Measurements from ENCODE around the gene SOX10. TPM values are rescaled to one million over a fixed set of nuclear protein-coding genes. Genes with fewer than 3 reads are reported as not detected.

SOX10 gene
- total and polyA plus RNA-seq, 2 of the 4 experiments (the other 2 are of a cell fraction) = not detected

GRCh38 chr22:37954686-37955085 lies 29.7 kb downstream of the SOX10 start:
- no peak overlapping the region for H4K5ac ChIP-seq (ENCODE audit: low read depth, low read length)
- no peaks in the 10 kb centered on the region; the same call in 1 of the 2 replicates for H4K20me1 ChIP-seq (ENCODE audit: insufficient read depth, low read length)
- no peak for DNase-seq
- H3K79me1 ChIP-seq (ENCODE audit: low read depth in 1 of 2, low read length in 2 of 2) = peaks cover 22 to 37% of the 10 kb centered on the region in 2 experiments
- H3K36me3 ChIP-seq (ENCODE audit: control insufficient read depth, insufficient read depth, low read length) = peaks cover 24% of the 10 kb centered on the region
- ChIA-PET CTCF (no interaction called here), POLR2A (ENCODE audit: unreplicated experiment) (interaction anchor here (0.6 kb wide), 1 partner anchor 48 kb away, joined by 14 read pairs; no protein-coding TSS in a partner anchor)
- intact Hi-C loops (cut with micrococcal nuclease) (no loop called here), dilution Hi-C loops (cut with HindIII; ENCODE audit: low sequenced_read_pairs, unreplicated experiment) (no loop called here), in situ Hi-C loops (cut with MboI; ENCODE audit: low sequenced_read_pairs) (no loop called here)
- H3K4me2 ChIP-seq (ENCODE audit: low read depth, low read length) = peak overlapping the region; percentile 92
- H3K18ac ChIP-seq (ENCODE audit: low read depth, low read length) = no peak overlapping the region
- no peak for TF ChIP-seq NFE2L2 (IDR thresholded peaks at IDR 0.05; ENCODE audit: low read depth, low read length)
- no peak for TF ChIP-seq CEBPB (IDR thresholded peaks at IDR 0.05; ENCODE audit: low read depth, low read length)
- H3K23ac ChIP-seq (ENCODE audit: low read depth, low read length) = 0 out of 2 replicates have a peak overlapping the region, but pooled peaks have one; percentile 31
- no peak overlapping the region for H4K91ac ChIP-seq (ENCODE audit: insufficient read depth, low read depth, low read length)
- BruUV-seq (replicated peaks) = no TSS peak
- H3K27me3 ChIP-seq (ENCODE audit: control insufficient read depth, insufficient read depth, low read length) = no peaks in the 10 kb centered on the region
- WGBS, 2 experiments (ENCODE audit: extremely low coverage in 2 of 2, insufficient read length in 1 of 2) = 74% methylated on average over 2 of the region's 4 CpGs; no CpG with 5 or more reads in 1 of the 2 experiments
- H3K4me3 ChIP-seq (ENCODE audit: insufficient read depth, low read depth, low read length) = no peak overlapping the region
- no peak overlapping the region for H2AFZ ChIP-seq (replicated peaks; ENCODE audit: low read length, poor library complexity)
- H3K27ac ChIP-seq (ENCODE audit: insufficient read depth, low read length) = no peak overlapping the region
- no peak overlapping the region for H2BK120ac ChIP-seq (ENCODE audit: low read depth, low read length)
- no peak for ATAC-seq (ENCODE audit: low read depth)
- no peak overlapping the region for H3K4ac ChIP-seq (ENCODE audit: low read depth, low read length)
- no peaks in the 10 kb centered on the region for H3K9me3 ChIP-seq (ENCODE audit: control insufficient read depth, insufficient read depth, low read length)
- H3K9ac ChIP-seq (ENCODE audit: low read depth, low read length) = no peak overlapping the region
- no peak overlapping the region for H4K8ac ChIP-seq (ENCODE audit: low read depth in 2 of 2, low read length in 2 of 2)
- H2BK15ac ChIP-seq (ENCODE audit: low read depth, low read length) = no peak overlapping the region
- H2AK5ac ChIP-seq (ENCODE audit: low read depth, low read length) = no peak overlapping the region
- H2AK9ac ChIP-seq (replicated peaks; ENCODE audit: low read depth, low read length, poor library complexity) = no peak overlapping the region
- H3K14ac ChIP-seq (replicated peaks; ENCODE audit: low read depth, low read length) = no peak overlapping the region
- H2BK5ac ChIP-seq (ENCODE audit: low read depth, low read length, poor library complexity, severe bottlenecking) = no peak overlapping the region
- H3K56ac ChIP-seq (ENCODE audit: extremely low read depth, insufficient read depth, low read length) = no peak overlapping the region
- peaks cover 3% of the 10 kb centered on the region for H3K9me1 ChIP-seq (ENCODE audit: insufficient read depth, low read length)
- H2BK20ac ChIP-seq (ENCODE audit: low read depth, low read length) = no peak overlapping the region
- H3K4me1 ChIP-seq (ENCODE audit: control insufficient read depth, insufficient read depth, low read length) = peaks cover 5% of the 10 kb centered on the region
